Inferior parietal cortex (tissue), 1 donor: ENCODE data around the gene DHRS2.
"Not testable (repeated sequence)": the region's sequence is repeated elsewhere in the genome, so short reads cannot be mapped to it uniquely, and the experiment has no call there.

ENCODE experiments used
- DNase-seq: peaks from one replicate; pipeline ENCODE4 v3.0.0-alpha.2; 2016; ENCODE audit errors: extremely low spot score

DHRS2 gene, protein sequence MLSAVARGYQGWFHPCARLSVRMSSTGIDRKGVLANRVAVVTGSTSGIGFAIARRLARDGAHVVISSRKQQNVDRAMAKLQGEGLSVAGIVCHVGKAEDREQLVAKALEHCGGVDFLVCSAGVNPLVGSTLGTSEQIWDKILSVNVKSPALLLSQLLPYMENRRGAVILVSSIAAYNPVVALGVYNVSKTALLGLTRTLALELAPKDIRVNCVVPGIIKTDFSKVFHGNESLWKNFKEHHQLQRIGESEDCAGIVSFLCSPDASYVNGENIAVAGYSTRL

DNA sequence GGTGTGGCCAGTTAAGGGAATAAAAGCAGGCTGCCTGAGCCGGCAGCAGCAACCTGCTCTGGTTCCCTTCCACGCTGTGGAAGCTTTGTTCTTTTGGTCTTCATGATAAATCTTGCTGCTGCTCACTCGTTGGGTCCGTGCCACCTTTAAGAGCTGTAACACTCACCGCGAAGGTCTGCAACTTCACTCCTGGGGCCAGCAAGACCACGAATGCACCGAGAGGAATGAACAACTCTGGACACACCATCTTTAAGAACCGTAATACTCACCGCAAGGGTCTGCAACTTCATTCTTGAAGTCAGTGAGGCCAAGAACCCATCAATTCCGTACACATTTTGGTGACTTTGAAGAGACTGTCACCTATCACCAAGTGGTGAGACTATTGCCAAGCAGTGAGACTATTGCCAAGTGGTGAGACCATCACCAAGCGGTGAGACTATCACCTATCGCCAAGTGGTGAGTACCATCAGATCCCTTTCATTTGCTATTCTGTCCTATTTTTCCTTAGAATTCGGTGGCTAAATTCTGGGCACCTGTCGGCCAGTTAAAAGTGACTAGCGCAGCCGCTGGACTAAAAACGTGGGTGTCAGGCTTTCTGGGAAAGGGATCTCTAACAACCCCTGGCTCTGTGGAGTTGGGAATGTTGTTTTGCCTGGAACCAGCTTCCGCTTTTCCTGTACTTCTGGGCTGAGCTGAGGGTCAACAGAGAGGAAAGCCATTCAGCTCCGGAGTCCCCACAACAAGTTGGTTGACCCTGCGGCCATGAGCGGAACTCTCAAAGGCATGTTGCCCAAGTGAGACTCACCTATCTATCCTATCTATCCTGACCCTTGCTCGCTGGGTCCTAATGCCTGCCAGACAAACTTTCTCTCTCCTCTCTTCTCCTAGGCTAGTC is at the start of gene DHRS2:
Gene DHRS2, plus strand, starts transcription at position 48 of the 895 bp plus-strand sequence. CDS start 2,501 bp downstream, outside the sequence.
- DNase-seq, result no peak

DNA sequence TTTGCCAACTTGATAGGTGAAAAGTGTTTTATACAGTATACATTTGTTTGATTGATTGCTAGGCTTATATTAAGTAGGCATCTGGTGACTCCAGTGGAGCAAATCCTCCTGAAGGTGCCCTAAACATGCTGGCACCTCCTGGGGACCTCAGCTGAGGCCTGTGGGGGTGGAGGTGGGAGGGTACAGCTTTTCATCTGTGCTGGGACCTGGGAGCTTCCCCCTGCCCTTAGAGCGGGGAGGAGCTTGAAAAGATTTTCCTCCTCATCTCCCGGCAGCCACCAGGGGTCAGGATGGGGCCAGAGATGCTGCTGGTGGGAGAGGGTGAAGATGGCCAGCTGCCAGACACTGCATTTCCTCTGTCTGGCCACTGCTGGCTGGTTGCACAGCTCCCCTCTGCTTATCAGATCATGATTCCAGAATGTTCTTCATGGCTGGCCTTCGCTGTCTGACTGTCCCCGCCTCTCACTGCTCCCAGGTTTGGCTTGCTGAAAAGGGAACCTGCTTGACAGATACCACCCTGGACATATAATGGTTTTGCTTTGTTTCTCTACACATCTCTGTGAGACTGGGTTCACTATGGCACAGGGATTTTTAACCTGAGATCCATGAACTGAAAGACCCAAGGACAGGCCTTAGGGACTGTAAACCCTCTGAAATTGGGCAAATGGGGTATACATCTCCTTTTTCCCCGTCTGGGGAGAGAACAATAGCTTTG is 47.1 kb upstream of the DHRS2 start:
- DNase-seq, result peak; percentile 81

DNA sequence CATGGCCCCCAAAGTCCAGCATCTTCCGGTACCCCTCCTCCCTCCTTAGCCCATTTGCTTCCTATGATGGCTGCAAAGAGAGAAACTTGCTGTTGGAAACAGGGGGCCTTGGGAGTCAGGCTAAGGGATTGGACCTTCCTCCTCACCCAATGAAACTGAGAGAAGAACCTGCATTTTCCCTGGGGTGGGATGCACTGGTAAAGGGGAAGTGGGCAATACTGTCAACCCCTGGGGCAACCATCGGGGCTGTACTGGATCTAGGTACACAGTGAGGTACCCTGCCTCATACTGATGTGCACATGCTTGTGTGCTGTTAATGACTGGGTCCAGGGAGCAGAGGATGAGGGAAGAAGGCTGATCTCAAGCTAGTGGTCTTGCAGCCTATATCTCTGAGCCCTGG is 46.6 kb upstream of the DHRS2 start:
- no peak for DNase-seq

DNA sequence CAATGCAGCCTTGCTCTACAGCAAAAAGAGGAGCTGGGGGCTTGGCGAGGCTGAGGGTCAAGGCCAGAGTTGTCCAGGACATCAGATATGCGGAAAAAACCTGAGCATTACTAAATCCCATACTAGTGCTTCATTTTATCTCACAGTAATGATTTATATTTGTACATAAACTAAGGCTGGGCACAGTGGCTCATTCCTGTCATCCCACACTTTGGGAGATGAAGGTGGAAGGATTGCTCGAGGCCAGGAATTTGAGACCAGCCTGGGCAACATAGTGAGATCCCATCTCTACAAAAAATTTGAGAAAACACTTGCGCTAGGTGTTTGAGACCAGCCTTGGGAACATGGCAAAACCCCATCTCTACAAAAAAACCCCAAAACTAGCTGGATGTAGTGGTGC is 46.0 kb upstream of the DHRS2 start:
- DNase-seq, result no peak

DNA sequence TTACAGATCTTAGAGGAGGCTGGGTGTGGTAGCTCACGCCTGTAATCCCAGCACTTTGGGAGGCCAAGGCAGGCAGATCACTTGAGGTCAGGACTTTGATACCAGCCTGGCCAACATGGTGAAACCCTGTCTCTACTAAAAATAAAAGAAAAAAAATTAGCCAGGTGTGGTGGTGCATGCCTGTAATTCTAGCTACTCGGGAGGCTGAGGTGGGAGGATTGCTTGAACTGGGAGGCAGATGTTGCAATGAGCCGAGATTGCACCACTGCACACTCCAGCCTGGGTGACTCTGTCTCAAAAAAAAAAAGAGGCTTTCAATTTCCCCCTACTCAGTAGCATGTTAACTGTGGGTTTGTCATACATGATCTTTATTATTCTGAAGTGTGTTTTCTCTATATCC is 42.0 kb upstream of the DHRS2 start:
- not testable (repeated sequence) for DNase-seq

DNA sequence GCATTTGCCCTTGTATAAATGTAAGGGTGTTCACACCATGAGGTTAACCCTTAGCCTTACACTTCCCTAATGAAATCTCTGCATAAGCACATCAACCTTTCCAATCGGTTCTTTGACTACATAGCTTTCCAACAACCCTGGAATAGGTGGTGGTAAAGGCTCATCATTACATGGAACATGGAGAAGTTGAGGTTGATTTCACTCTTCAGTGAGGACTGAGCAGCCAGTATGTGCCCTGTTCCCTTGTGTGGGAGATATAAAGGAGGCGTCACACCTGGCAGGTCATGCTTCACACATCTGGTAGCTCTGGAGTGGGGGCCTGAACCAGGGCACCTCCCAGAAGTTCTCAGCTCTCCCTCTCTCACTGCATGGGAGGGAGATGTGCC is 35.8 kb upstream of the DHRS2 start:
- no peak for DNase-seq

DNA sequence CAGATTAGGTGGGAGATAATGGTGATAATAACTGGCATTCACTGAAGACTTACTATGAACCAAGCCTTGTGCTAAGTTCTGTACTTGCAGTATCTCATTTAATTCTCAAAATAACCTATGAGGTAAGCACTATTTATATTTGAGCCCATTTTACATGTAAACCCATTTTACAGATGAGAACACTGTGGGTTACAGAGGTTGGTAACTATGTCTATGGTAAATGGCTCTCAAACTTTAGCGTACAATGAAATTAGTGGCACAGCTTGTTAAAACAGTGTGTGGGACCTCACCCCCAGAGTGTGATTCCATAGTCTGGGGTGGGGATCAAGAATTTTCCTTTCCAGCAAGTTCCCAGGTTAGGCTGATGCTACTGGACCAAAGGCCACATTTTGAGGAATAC is 35.4 kb upstream of the DHRS2 start:
- no peak for DNase-seq

DNA sequence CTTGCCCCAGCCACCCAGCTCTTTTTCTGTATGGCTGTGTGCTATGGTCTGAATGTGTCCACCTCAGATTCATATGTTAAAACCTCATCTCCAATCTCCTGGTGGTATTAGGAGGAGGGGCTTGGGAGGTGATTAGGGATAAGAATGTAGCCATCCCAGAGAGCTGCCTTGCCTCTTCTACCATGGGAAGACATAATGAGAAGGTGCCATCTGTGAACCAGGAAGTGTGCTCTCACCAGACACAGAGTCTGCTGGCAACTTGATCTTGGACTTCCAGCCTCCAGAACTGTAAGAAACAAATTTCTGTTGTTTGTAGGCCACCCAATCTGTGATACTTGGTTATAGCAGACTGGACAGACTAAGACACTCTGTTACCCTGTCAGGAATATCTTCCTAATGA is 34.7 kb upstream of the DHRS2 start:
- no peak for DNase-seq

DNA sequence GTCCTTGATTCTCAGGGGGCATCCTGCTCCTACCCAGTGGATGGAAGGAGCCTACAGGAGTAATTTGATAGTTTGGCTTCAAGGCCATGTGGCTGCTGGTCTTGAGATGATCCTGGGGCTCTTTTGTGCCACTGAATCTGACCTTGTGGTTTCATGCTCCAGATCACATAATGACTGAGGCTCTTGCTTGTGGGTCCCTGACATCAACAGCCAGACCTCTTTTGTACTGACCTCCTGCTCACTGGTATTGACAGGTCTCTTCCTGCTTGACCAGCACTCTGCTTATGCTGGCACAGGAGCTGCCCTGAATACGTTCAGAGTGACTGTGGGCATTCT is 34.4 kb upstream of the DHRS2 start:
- DNase-seq, result no peak

DNA sequence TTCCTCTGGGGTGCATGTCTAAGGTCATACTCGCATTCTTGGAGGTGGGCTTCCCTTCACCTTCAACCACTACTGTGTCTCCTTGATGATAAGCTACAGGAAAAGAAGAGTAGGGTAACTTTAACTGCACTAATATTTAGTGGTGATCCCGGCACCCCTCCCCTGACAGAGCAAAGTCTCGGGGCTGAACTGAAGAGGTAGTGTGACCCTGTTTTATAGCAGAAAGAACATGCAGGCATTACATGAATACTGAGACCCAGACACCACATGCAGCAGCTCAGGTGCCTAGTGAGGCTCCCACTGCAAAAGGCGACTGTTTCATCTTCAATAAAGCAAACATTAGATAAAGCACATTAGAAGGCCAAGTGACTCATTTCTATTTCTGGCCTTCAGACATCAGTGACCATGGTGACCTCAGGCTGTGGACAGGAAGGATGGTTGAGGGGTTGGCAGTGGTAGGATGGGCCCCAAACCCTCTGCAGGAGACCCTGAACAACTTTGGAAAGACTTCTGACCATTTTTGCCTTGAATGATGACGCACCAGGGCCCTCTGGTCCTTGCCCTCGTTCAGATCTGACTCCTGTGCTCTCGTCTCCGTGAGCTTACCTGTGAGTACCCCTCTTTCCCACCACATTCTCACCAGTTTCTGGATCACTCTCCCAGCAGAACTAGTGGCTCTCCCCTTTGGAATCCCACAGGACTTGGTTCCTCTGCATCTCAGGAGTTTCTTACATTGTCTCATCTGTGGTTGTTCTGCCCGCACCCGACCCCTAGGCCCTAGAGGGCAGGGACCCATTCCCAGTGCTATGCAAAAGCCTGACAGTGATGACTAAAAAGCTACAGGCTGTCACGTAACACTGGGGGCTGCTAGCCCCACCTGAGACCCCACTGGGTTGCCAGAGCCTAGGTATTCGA is 33.7 kb upstream of the DHRS2 start:
- no peak for DNase-seq

DNA sequence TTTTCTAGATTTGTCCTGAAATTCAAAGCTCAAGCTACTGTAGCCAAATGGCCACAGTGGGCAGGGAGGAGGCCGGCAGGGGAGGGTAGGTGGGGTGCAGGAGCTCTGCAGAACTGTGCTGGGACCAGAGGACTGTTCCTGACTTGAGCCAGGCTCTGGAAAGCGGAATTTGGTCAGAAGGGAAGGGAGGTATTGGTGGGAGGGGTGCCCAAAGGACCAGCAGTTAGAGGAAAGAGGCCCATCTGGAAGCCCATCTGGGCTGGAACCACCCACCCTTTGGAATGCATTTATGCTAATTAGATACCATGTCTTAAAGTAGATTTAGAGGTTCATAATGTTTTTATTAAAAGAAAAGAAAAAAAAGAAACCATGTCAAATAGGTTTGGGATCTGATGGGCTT is 33.1 kb upstream of the DHRS2 start:
- DNase-seq, result no peak

DNA sequence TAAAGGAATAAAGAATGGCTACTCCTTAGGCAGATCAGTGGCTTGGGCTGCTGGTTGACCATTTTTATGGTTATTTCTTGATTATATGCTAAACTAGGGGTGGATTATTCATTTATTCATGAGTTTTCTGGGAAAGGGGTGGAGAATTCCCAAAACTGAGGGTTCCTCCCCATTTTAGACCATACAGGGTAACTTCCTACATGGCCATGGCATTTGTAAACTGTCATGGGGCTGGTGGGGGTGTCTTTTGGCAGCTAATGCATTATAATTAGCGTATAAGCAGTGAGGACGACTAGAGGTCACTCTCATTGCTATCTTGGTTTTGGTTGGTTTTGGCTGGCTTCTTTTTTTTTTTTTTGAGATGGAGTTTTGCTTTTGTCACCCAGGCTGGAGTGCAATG is 32.0 kb upstream of the DHRS2 start:
- DNase-seq, result no peak

DNA sequence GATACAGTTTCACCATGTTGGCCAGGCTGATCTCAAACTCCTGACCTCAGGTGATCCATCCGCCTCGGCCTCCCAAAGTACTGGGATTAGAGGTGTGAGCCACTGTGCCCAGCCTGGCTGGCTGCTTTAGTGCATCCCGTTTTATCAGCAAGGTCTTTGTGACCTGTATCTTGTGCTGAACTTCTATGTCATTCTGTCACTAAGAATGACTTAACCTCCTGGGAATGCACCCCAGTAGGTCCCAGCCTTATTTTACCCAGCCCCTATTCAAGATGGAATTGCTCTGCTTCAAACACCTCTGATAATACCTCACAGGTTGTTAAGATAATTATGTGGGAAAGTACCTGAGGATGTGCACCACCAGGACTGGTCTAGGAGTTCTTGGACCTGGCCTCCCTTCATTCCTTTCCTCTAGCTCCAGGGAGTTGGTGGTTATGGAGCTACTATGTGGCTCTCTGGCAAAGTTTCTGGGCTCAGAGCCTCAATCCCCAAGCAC is 31.4 kb upstream of the DHRS2 start:
- DNase-seq, result no peak

DNA sequence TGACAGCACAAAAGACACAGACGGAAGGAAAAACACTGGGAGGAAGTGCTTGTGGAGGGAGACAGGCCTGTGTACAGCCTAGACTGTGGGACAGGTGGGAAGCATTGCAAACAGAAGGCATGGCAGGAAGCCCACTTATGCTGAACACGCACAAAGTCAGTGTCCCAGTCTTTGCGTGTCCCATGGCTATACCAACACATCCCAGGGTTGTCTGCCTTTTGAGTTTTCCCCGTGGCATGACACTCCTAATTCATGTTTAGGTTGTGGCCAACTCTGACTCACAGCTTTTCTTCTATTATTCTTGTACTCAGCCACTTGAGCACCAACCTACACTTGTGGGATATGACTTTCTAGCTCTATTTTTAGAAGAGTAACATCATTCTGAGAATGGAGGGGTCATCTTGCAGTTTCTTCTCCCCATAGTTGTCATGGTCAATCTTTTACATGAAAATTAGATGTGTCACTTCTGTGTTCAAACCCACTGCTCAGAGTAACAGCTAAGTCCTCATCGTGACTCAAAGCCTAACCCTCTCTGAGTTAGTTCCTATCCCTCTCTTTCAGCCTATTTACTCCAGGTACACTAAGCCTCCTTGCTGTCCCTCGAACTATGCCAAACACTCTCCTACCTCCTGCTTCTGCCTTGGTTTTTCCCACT is 30.1 kb upstream of the DHRS2 start:
- no peak for DNase-seq

DNA sequence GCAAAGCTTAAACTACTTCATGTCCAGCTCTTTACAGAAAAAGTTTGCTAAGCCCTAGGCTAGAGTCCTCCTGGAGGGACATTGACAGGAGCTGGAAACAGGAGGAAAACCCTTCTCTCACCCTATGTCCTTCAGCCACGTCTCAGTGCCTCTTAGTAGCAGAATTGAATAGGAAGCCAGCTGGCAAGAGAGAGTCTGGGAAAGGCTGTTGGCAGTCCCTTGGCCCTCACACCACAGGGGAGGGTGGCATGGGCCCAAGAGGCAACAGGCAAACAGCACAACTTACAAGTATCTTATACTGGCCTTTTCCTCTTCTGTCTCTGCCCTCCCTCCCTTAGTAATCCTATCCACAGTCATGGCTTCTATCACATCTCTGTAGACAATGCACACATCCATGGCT is 27.7 kb upstream of the DHRS2 start:
- no peak for DNase-seq

DNA sequence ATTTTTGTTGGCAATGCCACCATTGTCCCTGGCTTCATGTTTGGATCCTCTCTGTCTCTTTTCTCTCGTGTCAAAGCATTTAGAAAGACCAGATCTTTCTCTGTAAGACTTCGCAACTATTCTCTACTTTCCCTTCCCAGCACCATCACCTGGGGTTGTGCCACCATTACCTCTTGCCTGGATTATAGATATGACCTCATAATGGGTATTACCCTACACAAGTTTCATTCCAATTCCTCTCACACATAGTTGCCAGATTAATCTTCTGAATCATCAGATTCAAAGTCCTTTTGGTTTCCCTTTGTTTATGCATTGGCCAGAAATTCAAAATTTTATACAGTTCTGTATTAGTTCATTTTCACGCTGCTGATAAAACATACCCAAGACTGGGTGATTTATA is 27.2 kb upstream of the DHRS2 start:
- DNase-seq, result no peak

DNA sequence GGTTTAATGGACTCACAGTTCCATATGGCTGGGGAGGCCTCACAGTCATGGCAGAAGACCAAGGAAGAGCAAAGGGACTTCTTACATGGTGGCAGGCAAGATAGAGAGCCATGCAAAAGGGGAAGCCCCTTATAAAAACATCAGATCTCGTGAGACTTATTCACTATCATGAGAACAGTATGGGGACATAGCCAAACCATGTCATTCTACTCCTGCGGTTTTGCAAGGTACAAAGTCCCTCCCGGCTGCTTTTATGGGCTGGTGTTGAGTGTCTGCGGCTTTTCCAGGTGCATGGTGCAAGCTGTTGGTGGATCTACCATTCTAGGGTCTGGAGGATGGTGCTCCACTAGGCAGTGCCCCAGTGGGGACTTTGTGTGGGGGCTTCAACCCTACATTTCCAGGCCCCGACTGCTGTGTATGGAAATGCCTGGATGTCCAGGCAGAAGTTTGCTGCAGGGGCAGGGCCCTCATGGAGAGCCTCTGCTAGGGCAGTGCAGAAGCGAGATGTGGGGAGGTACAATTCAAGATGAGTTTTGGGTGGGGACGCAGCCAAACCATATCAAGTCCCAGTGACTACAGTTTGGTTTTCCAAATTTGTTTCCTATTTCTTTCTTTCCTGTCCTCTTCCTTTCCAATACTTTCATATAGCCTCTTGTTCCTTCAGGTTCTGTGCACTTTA is 26.6 kb upstream of the DHRS2 start:
- not testable (repeated sequence) for DNase-seq

DNA sequence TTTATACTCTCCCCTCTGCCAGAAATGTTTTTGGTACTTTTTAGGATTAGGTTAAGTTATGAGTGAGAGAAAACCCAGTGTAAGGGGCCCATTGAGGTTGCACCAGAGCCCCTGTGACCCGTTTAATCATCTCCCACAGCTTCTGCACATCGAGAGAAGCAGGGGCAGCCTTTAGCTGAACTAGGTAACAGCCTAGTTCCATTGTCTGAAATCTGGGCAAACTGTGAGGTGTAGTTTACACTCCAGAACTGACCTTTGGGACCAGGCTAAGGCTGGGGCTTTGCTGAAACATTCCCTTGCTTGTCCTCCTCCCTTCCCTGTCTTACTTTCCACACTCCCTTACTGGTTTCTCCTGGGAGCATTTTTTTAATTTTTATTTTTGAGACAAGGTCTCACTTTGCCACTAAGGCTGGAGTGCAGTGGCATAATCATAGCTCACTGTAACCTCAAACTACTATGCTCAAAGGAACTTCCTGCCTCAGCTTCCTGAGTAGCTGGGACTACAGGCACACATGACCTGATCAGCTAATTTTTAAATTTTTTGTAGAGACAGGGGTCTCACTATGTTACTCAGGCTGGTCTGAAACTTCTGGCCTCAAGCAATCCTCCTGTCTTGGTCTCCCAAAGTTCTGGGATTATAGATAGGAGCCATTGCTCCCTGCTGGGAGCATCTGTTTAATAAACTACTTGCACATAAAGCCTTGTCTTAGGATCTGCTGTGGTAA is 25.9 kb upstream of the DHRS2 start:
- DNase-seq, result no peak

DNA sequence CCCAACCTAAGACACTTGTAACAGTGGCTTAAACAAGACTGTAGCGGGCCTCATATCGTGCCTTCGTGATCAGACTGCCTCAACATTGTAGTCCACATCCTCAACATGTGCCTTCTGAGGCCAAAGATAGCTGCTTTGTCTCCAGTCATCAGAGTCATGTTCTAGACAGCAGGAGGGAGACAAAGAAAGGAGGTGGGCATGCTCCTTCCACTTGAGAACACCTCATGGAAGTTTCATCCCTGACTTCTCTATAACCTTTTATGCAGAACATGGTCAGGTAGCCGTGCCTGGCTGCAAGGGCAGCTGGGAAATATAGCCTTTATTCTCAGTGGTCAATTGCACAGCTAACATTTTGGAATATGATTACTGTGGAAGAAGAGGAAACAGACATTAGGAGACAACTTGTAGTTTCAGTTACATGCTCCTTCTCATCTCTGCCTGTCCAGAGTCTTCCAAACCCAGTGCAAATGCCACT is 25.3 kb upstream of the DHRS2 start:
- DNase-seq, result no peak

DNA sequence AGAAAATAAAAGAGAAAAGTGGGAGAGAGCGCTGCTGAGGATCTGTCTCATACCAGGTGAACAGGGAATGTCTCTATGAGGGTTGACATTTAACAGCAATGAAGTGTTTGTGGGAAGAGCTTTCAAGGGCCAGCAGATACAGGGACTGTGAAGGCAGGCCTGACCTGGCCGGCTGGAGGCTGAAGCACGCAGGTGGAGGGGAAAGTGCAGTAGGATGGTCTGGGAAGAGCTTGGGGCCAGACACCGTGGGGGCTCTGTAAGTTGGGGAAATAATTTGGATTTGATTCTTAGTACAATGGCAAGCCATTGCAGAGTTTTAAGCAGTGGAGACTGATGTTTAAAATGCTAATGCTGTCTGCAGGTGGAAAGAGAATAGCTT is 23.8 kb upstream of the DHRS2 start:
- DNase-seq, result no peak
